GM21381 (cell line): ENCODE measurements around the gene FGGY.
A peak's percentile ranks its signal among the peaks of the same experiment; 100 is the strongest.

Experiments
- ATAC-seq: cut with Tn5 transposase; IDR thresholded peaks from one replicate; pipeline ENCODE4 v1.9.1; 2021; ENCODE audit warnings: mild to moderate bottlenecking, moderate library complexity; ENCODE audit not compliant: unreplicated experiment

Gene FGGY

DNA sequence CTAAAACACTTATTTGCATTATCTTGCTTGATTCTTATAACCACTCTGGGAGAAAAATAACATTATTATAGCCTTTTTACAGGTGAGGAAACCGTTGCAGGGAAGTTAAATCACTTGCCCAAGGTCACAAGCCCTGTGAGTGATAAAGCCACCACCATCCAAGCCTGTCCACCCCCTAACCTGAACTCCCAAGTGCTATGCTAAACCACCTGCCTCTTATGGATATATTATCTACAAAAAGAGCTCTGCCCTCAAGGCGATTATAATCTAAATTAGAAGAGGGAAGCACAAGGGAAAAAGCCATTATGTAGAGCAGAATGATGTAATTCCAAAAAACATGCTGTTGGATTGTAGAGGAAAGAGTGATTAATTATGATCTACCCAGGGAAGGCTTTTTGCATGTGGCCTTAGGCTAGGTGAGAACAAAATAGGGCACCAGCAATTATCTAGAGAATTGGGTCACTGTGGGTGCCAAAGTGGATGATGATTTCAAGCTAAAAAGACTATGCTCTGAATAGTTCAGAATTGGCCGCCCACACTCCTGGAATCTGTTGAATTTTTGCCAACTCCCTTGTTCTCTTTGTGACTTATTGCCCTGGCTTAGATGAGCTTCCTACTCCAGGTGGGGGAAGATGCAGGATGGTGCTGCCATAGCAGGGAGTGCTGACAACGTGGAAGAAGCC, 205.3 kb downstream of the FGGY start:
- ATAC-seq: no peak

- ATAC-seq: no peak
Observed at GRCh38 chr1:59504276-59504675, 207.4 kb downstream of the FGGY start.

DNA sequence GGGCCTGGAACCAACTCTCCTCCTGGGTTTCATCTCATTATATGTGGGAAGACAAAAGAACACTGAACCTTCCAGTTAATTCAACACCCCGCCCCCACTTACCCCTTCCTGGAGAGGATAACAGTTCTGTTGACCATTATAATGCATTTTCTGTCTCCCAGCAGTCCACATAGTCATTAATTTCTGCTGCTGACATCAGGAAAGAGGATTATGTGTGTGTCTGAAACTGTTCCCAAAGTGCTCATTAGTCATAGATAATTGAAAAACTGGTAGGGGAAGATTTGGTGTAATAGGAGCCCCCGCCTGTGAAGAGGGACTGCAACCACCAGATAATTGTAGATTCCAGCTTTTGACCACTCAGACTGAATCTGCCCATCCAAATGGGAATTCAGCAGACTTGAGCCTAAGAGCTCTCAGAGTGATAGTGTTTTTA, 208.7 kb downstream of the FGGY start:
- no peak for ATAC-seq

DNA sequence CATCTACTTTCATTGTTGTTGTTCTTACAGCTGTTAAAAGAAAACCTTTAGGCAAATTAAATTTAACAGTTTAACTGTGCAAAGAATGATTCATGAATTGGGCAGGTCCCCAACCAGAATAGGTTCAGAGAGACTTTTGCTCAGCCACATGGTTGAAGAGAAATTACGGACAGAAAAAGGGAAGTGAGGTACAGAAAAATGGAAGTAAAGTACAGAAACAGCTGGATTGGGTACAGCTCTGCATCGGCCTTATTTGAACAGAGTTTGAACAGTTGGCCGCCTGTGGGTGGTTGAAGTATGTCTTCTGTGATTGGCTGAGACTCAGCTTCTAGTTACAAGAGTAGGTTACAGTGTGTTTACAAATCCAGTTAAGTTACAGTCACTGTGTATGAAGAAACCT, 210.1 kb downstream of the FGGY start:
- peak; percentile 69 for ATAC-seq

GRCh38 chr1:59509341-59509875, 212.5 kb downstream of the FGGY start:
- no peak for ATAC-seq

GRCh38 chr1:59510249-59510648, 213.4 kb downstream of the FGGY start:
- ATAC-seq: no peak

DNA sequence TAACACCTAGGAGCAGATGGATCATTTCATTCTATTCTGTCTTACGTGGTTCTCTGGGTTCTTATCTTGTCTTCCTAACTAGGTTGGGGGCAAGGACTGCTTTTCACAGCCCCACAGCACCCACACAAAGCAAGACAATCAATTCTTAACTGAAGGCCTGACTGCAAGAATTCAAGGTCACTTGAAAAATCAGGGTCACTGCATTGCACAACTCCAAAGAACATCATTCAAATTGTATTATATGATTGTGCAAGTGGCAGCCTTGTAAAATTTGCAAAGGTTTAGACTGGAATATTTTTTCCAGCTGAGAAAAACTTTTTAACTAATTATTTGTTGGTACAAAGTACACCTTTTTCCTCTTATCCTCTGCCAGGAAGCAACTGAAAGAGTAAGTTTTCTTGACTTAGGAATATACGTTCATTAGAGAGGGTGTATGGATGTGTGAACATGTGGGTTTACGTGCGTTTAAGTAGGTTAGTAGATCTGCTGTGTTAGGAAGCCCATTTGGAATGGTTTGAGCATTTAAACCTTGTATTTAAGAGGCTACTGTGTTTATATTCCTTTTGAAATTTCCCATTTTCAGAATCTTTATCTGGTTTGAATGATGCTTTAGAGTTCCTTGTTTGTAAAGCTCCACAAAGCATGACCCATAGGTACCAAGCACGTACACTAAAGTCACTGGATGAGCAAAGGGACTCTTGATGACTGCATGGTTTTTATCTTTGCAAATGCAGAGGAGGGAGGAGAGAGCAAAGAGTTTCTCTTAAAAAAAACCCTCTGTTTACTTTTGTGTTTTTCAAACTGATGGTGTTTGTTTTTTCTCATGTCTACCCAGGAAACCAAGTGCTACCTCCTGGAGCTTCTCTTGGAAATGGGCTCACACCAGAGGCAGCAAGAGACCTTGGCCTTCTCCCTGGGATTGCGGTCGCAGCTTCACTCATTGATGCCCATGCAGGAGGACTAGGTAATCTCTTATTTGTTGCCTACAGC, 214.9 kb downstream of the FGGY start:
- ATAC-seq: no peak

GRCh38 chr1:59512702-59513101, 215.8 kb downstream of the FGGY start:
- ATAC-seq: no peak

DNA sequence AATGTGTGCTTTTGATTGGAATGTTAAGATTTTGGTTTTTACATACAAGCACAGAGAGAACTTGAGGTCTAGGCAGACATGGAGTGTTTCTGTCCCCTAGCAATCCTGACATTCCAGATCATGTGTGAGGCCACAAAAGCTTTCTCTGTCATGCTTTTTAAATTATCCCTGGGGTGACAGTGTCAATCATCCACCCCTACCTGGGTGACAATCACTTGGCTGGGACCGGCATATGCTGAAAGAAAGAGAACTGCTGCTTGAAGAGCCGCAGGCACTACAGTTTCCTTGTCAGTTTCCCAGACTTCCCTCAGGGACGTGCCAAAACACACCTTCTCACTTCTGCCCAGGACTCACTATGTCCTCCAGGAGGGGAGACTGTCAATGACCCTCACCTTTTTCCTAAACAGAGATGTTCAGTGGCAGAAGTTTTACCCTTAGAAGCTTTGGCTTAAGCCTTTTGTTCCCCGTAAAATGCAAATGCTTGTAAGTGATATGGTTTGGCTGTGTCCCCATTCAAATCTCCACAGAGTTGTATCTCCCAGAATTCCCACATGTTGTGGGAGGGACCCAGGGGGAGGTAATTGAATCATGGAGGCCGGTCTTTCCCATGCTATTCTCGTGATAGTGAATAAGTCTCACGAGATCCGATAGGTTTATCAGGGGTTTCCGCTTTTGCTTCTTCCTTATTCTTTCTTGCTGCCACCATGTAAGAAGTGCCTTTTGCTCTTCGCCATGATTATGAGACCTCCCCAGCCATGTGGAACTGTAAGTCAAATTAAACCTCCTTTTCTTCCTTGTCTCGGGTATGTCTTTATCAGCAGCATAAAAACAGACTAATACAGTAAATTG, 217.4 kb downstream of the FGGY start:
- ATAC-seq: no peak

GRCh38 chr1:59516881-59517280, 220.0 kb downstream of the FGGY start:
- ATAC-seq: no peak

DNA sequence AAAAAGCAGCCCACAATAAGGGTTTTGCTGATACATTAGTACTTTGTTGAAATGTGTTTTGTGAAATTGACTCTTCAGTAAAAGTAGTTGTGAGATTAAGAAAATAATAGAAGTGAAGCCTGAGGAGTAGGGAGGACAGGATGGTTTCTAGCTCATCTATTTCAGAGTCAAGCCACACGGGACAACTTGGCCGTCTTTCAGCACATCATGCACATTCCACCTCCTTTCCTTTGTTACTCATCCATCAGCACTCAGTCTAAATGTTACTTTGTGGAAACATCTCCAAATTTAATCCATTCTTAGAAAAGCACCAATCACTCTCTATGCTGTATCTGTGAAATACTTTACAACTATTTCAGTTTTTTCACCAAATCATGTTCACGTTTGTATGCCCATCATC, 223.3 kb downstream of the FGGY start:
- no peak for ATAC-seq

GRCh38 chr1:59520827-59521418, 224.0 kb downstream of the FGGY start:
- no peak for ATAC-seq

DNA sequence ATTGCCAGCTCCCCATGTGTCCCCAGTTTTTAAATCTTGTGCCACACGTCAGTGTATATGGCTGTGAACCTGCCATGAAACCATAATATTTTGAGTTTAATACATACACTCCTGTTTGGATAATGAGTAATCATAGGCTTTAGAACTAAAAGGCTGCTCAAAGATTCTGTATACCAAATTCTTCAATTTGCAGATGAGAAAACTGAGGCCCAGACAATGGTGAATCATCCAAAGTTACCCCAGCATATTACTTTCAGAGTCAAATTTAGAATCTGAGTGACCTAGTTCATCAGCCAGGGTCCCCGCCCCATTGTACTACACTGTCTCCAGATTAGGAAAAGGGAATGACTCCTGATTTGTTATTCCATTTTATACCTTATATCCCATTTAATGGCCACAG, 224.6 kb downstream of the FGGY start:
- no peak for ATAC-seq

DNA sequence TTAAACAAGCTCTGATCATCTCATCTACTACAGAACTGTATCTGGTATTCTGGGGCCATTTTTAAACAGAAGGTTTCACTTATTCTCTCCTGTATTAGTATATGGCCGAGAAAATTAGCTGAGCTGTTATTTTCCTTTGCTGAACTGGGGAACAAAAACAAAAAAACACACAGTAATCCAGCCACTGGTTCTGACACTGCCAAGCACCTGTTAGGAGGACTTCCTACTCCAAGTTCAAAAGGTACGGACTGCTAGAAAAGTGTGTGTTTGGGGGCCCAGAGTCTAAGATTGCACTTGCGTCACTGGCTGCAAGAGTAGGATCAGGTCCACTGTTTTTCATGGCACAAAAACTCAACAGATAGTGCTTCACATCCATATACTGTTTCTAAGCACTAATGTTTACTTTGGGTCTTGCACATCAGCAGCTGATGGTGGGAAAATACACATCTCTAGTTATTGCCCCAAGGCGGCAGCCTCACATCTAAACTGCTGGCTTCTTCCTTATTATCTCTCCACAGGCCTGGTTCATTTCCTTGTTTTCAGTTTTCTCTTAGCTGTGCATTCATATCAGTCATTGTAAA, 226.1 kb downstream of the FGGY start:
- ATAC-seq: no peak

GRCh38 chr1:59523745-59524450, 227.0 kb downstream of the FGGY start:
- no peak for ATAC-seq

DNA sequence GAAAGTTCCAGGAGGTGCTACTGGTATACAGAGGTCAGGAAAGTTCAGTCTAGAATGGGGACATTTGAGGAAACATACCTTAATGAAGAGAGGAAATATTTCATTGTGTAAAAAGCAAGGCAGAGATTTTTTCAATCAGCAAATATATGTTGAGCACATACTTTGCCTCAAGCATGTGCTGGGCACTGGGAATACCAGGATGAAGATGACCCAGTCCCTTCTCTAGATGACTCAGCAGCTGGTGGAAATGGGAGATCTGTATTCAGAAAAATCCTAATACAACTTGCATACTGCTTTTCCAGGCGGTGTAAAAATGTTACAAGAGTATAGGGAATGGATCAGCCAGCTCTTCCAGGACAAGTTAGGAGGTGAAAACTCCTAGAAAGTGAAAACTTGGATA, 229.3 kb downstream of the FGGY start:
- no peak for ATAC-seq

- no peak for ATAC-seq
Observed at GRCh38 chr1:59528471-59528870, 231.6 kb downstream of the FGGY start.

GRCh38 chr1:59528900-59529299, 232.0 kb downstream of the FGGY start:
- ATAC-seq: no peak

DNA sequence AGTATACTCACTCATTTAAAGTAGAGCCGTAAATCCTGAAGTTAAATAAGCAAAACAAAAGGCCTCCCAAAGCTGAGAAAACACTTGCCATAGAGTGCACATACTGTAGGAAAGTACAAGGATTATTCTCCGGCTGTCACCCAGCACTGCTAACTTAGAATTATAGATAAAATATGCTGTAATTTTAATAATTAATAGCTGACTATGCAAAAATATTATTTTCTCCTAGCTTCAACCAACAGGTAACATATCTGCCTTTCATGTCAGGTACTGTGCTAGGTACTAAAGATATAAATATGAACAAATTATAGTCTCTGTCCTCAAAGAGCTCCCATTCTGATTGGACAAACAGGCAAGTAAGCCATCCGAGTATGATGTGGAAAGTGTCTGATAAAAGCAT, 233.2 kb downstream of the FGGY start:
- no peak for ATAC-seq

DNA sequence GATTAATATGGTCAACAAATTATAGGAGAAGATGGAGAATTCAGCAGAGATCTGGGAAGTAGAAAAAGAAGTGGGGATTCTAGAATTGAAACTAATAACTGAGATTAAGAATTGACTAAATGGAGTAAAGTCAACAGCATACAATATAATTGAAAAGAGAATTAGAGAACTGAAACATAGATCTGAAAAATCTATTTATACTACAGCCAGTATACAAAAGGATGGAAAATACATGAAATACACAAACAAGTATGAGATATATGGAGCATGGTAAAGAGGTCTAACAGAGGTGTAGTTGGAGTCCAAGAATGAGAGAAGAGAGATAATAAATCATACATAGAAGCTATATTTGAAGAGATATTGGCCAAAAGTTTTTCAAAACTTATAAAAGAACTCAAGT, 235.2 kb downstream of the FGGY start:
- peak; percentile 72 for ATAC-seq
